ENCODE measurements around the gene SH2D1B. TPM values are rescaled to one million over a fixed set of nuclear protein-coding genes. Genes with fewer than 3 reads are reported as not detected.

Gene SH2D1B
- polyA plus RNA-seq, 1 of the 3 experiments (the other 2 are of a cell fraction), result not detected

DNA sequence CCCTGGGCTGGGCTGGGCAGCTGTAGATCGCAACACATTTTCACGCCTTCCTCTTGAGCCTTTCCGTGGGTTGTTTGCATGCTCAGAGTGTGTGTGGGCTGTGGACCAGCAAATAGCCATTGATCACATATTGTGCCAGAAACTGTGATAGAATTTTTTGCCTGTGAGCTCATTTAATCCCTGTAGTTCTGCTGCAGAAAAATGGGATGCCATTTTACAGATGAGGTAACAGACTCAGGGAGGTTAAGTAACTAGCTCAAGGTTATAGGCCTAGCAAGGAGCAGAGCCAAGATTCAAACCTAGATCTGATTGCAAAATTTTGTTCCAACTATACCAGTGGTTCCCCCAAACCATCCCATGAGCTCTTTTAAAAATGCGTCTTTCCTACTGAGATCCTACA lies 45.8 kb downstream of the SH2D1B start:
- H3K27me3 ChIP-seq (ENCODE audit: insufficient read depth), result no peaks in the 10 kb centered on the region
- no peak overlapping the region for H3K9ac ChIP-seq
- H3K9me2 ChIP-seq, result no peaks in the 10 kb centered on the region
- H4K20me1 ChIP-seq (ENCODE audit: insufficient read depth), result no peaks in the 10 kb centered on the region
- no peaks in the 10 kb centered on the region for H3K9me3 ChIP-seq
- ChIA-PET CTCF (interaction anchor here (0.8 to 3.4 kb wide), 5 partner anchors 9 to 310 kb away, joined by 3 to 26 read pairs (median 4); no protein-coding TSS in a partner anchor), POLR2A (no interaction called here)
- WGBS (ENCODE audit: low lambda C conversion rate), result 66% methylated on average over 4 of the region's 4 CpGs
- H3K4me3 ChIP-seq (ENCODE audit: low read depth in 2 of 2, low read length in 1 of 2), result no peak overlapping the region
- H3F3A ChIP-seq (replicated peaks; ENCODE audit: insufficient read depth), result no peaks in the 10 kb centered on the region
- H3K79me2 ChIP-seq (ENCODE audit: insufficient read depth), result no peaks in the 10 kb centered on the region
- peaks cover 0 to 2% of the 10 kb centered on the region in 2 experiments; a peak in 1 of 4 replicates for H3K4me1 ChIP-seq (ENCODE audit: control insufficient read depth in 1 of 2, insufficient read depth in 2 of 2, low read depth in 1 of 2, low read length in 1 of 2)
- H3K4me2 ChIP-seq, result no peak overlapping the region
- no peak for DNase-seq
- TF ChIP-seq RFX5 (IDR thresholded peaks at IDR 0.05; ENCODE audit: low read length), result no peak
- TF ChIP-seq TCF12 (IDR thresholded peaks at IDR 0.05), result no peak
- no peak for TF ChIP-seq SMC3 (IDR thresholded peaks at IDR 0.05; ENCODE audit: low read depth, low read length)
- TF ChIP-seq FOXM1 (IDR thresholded peaks at IDR 0.05; ENCODE audit: low read depth), result no peak
- no peak for TF ChIP-seq TAF1 (IDR thresholded peaks at IDR 0.05; ENCODE audit: borderline replicate concordance, low read depth, low read length)
- TF ChIP-seq YY1 (IDR thresholded peaks at IDR 0.05; ENCODE audit: low read depth), result no peak
- TF ChIP-seq GATA2 (CRISPR knock-in tag; IDR thresholded peaks at IDR 0.05), result no peak
- TF ChIP-seq, protein P1, sequence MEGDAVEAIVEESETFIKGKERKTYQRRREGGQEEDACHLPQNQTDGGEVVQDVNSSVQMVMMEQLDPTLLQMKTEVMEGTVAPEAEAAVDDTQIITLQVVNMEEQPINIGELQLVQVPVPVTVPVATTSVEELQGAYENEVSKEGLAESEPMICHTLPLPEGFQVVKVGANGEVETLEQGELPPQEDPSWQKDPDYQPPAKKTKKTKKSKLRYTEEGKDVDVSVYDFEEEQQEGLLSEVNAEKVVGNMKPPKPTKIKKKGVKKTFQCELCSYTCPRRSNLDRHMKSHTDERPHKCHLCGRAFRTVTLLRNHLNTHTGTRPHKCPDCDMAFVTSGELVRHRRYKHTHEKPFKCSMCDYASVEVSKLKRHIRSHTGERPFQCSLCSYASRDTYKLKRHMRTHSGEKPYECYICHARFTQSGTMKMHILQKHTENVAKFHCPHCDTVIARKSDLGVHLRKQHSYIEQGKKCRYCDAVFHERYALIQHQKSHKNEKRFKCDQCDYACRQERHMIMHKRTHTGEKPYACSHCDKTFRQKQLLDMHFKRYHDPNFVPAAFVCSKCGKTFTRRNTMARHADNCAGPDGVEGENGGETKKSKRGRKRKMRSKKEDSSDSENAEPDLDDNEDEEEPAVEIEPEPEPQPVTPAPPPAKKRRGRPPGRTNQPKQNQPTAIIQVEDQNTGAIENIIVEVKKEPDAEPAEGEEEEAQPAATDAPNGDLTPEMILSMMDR (IDR thresholded peaks at IDR 0.05), result no peak
- no peak for TF ChIP-seq MXI1 (IDR thresholded peaks at IDR 0.05; ENCODE audit: low read depth, low read length)
- TF ChIP-seq, protein P2, sequence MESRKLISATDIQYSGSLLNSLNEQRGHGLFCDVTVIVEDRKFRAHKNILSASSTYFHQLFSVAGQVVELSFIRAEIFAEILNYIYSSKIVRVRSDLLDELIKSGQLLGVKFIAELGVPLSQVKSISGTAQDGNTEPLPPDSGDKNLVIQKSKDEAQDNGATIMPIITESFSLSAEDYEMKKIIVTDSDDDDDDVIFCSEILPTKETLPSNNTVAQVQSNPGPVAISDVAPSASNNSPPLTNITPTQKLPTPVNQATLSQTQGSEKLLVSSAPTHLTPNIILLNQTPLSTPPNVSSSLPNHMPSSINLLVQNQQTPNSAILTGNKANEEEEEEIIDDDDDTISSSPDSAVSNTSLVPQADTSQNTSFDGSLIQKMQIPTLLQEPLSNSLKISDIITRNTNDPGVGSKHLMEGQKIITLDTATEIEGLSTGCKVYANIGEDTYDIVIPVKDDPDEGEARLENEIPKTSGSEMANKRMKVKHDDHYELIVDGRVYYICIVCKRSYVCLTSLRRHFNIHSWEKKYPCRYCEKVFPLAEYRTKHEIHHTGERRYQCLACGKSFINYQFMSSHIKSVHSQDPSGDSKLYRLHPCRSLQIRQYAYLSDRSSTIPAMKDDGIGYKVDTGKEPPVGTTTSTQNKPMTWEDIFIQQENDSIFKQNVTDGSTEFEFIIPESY (IDR thresholded peaks at IDR 0.05; ENCODE audit: borderline replicate concordance, low read depth), result no peak
- no peak for TF ChIP-seq RCOR1 (IDR thresholded peaks at IDR 0.05; ENCODE audit: low read length)
- no peak for TF ChIP-seq NFIC (IDR thresholded peaks at IDR 0.05; ENCODE audit: borderline replicate concordance)
- H3K36me3 ChIP-seq (replicated peaks in 1 of 2; ENCODE audit: control insufficient read depth in 1 of 2, insufficient read depth in 2 of 2, low read length in 1 of 2), result no peaks in the 10 kb centered on the region
- H2AFZ ChIP-seq (ENCODE audit: low read depth), result no peak overlapping the region
- H3K27ac ChIP-seq (ENCODE audit: low read depth in 2 of 2, low read length in 1 of 2), result no peak overlapping the region

DNA sequence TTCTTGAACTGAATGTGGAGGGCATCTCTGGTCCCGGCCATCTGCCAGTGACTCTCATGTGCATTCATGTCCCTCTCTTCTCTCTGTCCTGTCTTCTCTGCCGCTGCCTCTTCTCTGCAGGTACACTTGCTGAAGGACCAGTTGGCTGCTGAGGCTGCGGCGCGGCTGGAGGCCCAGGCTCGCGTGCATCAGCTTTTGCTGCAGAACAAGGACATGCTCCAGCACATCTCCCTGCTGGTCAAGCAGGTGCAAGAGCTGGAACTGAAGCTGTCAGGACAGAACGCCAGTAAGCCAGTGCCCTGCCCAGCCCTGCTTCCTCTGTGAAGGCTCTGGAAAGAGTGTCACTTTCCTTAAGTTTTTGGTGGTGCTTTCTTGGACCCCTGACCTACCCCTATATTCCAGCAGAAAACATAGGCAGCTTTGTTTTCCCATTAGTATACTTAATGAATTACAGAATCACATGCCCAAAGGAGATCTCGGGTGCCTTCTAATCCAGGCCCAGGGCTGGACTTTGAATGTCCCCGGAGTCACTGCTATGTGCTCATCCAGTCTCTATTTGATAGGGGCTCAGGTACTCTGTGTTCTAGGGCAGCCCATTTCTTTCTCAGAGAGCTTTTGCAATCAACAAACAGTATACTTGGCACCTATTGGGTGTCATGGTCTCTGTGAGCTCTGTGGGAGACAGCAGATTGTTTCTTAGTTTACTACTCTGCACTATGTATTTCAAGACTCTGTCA lies 46.5 kb downstream of the SH2D1B start:
- Histone ChIP-seq H3K36me3 (replicated peaks in 1 of 2; ENCODE audit: control insufficient read depth in 1 of 2, insufficient read depth in 2 of 2, low read length in 1 of 2) (no peaks in the 10 kb centered on the region), H3K9me3 (no peaks in the 10 kb centered on the region), H3K4me3 (ENCODE audit: low read depth in 2 of 2, low read length in 1 of 2) (no peak overlapping the region), H3K79me2 (ENCODE audit: insufficient read depth) (no peaks in the 10 kb centered on the region), H2AFZ (ENCODE audit: low read depth) (no peak overlapping the region), H3F3A (replicated peaks; ENCODE audit: insufficient read depth) (no peaks in the 10 kb centered on the region), H4K20me1 (ENCODE audit: insufficient read depth) (no peaks in the 10 kb centered on the region), H3K27me3 (ENCODE audit: insufficient read depth) (no peaks in the 10 kb centered on the region), H3K9me2 (no peaks in the 10 kb centered on the region), H3K4me2 (no peak overlapping the region), H3K4me1 (ENCODE audit: control insufficient read depth in 1 of 2, insufficient read depth in 2 of 2, low read depth in 1 of 2, low read length in 1 of 2) (peaks cover 0 to 2% of the 10 kb centered on the region in 2 experiments; a peak in 1 of 4 replicates), H3K27ac (ENCODE audit: low read depth in 2 of 2, low read length in 1 of 2) (no peak overlapping the region), H3K9ac (no peak overlapping the region)
- DNase-seq, result no peak
- ChIA-PET CTCF (interaction anchor here (0.8 to 3.4 kb wide), 5 partner anchors 8 to 309 kb away, joined by 3 to 26 read pairs (median 4); no protein-coding TSS in a partner anchor), POLR2A (no interaction called here)
- WGBS (ENCODE audit: low lambda C conversion rate), result 77% methylated on average over 10 of the region's 10 CpGs
- TF ChIP-seq, protein P3, sequence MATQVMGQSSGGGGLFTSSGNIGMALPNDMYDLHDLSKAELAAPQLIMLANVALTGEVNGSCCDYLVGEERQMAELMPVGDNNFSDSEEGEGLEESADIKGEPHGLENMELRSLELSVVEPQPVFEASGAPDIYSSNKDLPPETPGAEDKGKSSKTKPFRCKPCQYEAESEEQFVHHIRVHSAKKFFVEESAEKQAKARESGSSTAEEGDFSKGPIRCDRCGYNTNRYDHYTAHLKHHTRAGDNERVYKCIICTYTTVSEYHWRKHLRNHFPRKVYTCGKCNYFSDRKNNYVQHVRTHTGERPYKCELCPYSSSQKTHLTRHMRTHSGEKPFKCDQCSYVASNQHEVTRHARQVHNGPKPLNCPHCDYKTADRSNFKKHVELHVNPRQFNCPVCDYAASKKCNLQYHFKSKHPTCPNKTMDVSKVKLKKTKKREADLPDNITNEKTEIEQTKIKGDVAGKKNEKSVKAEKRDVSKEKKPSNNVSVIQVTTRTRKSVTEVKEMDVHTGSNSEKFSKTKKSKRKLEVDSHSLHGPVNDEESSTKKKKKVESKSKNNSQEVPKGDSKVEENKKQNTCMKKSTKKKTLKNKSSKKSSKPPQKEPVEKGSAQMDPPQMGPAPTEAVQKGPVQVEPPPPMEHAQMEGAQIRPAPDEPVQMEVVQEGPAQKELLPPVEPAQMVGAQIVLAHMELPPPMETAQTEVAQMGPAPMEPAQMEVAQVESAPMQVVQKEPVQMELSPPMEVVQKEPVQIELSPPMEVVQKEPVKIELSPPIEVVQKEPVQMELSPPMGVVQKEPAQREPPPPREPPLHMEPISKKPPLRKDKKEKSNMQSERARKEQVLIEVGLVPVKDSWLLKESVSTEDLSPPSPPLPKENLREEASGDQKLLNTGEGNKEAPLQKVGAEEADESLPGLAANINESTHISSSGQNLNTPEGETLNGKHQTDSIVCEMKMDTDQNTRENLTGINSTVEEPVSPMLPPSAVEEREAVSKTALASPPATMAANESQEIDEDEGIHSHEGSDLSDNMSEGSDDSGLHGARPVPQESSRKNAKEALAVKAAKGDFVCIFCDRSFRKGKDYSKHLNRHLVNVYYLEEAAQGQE (IDR thresholded peaks at IDR 0.05; ENCODE audit: low read depth, low read length), result no peak
- no peak for TF ChIP-seq TEAD4 (IDR thresholded peaks at IDR 0.05; ENCODE audit: borderline replicate concordance, insufficient read depth)
- TF ChIP-seq RXRA (IDR thresholded peaks at IDR 0.05; ENCODE audit: borderline replicate concordance, low read depth), result no peak
- TF ChIP-seq, protein P4, sequence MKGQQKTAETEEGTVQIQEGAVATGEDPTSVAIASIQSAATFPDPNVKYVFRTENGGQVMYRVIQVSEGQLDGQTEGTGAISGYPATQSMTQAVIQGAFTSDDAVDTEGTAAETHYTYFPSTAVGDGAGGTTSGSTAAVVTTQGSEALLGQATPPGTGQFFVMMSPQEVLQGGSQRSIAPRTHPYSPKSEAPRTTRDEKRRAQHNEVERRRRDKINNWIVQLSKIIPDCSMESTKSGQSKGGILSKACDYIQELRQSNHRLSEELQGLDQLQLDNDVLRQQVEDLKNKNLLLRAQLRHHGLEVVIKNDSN (IDR thresholded peaks at IDR 0.05; ENCODE audit: borderline replicate concordance, low read depth), result no peak
- no peak for TF ChIP-seq MEF2A (IDR thresholded peaks at IDR 0.05; ENCODE audit: borderline replicate concordance, low read depth)
- TF ChIP-seq TCF12 (IDR thresholded peaks at IDR 0.05), result no peak
- TF ChIP-seq YY1 (IDR thresholded peaks at IDR 0.05; ENCODE audit: low read depth), result no peak
- TF ChIP-seq POLR2AphosphoS5 (IDR thresholded peaks at IDR 0.05; ENCODE audit: low read depth, low read length), result no peak
- no peak for TF ChIP-seq GABPA (IDR thresholded peaks at IDR 0.05; ENCODE audit: low read depth)
- TF ChIP-seq TAF1 (IDR thresholded peaks at IDR 0.05; ENCODE audit: borderline replicate concordance, low read depth, low read length), result no peak
- TF ChIP-seq GATA2 (CRISPR knock-in tag; IDR thresholded peaks at IDR 0.05), result no peak

Measured in SK-N-SH (cell line).